H1 (cell line): ENCODE data around the gene SUMF1. TPM values are rescaled to one million over a fixed set of nuclear protein-coding genes. Genes with fewer than 3 reads are reported as not detected.

ENCODE experiments used
- CTCF ChIA-PET: fragments of 300-600 bp; sonication (Branson Sonifier 250); formaldehyde crosslinking; loops from one replicate; lab custom pipeline; 2021; ENCODE audit not compliant: partially characterized antibody; lab: Charles Lee
- POLR2A ChIA-PET: fragments of 300-600 bp; sonication (Branson Sonifier 250); formaldehyde crosslinking; loops from one replicate; lab custom pipeline; 2021; ENCODE audit warnings: inconsistent platforms; ENCODE audit not compliant: partially characterized antibody; lab: Charles Lee
- DNase-seq, 2 experiments: peaks; one replicate each; pipeline versions ENCODE4 v3.0.0 to v3.0.0-alpha.2; 2010 to 2022; ENCODE audit warnings: low spot score in 2 of 2, low read depth in 1 of 2, mixed read lengths in 1 of 2
- FAIRE-seq: peaks from 2 replicates; lab custom pipeline; 2011; peaks lifted over from hg19 to GRCh38; lab: Jason Lieb, UNC
- H2AFZ ChIP-seq: 2 replicates; pipeline ENCODE4 v1.8.1; 2012; ENCODE audit warnings: low read length, inconsistent platforms
- H2AK5ac ChIP-seq: 2 replicates; pipeline ENCODE4 v1.6.1; 2013; ENCODE audit warnings: low read depth, low read length
- H2BK120ac ChIP-seq: replicated peaks from 2 replicates; pipeline ENCODE3; 2013; ENCODE audit warnings: low read depth, low read length, inconsistent platforms
- H2BK12ac ChIP-seq: 2 replicates; pipeline ENCODE4 v1.6.1; 2013; ENCODE audit warnings: low read depth, low read length
- H2BK15ac ChIP-seq: 2 replicates; pipeline ENCODE4 v1.6.1; 2013; ENCODE audit warnings: low read length
- H2BK20ac ChIP-seq: 2 replicates; pipeline ENCODE4 v1.6.1; 2013; ENCODE audit warnings: low read length
- H2BK5ac ChIP-seq: 2 replicates; pipeline ENCODE4 v1.6.1; 2013; ENCODE audit warnings: low read depth, low read length
- H3K14ac ChIP-seq: 2 replicates; pipeline ENCODE4 v1.6.1; 2013; ENCODE audit warnings: inconsistent platforms; ENCODE audit not compliant: insufficient read length
- H3K18ac ChIP-seq: 2 replicates; pipeline ENCODE4 v1.6.1; 2013; ENCODE audit warnings: low read length; ENCODE audit errors: extremely low read depth
- H3K23ac ChIP-seq: 2 replicates; pipeline ENCODE4 v1.6.1; 2013; ENCODE audit warnings: inconsistent platforms; ENCODE audit not compliant: insufficient read length
- H3K23me2 ChIP-seq: 2 replicates; pipeline ENCODE4 v1.6.1; 2013; ENCODE audit warnings: low read depth, low read length
- H3K27ac ChIP-seq: 2 replicates; pipeline ENCODE4 v1.6.1; 2011; ENCODE audit warnings: low read depth, low read length, inconsistent platforms
- H3K27me3 ChIP-seq, 4 experiments: replicated peaks in 1 of 4; 1 replicate in 1 of 4; 2 replicates in 3 of 4; pipeline versions ENCODE4 v1.6.1 to v1.8.1; 2011 to 2013; ENCODE audit warnings: low read length in 3 of 4, mild to moderate bottlenecking in 3 of 4, inconsistent platforms in 2 of 4, mixed read lengths in 2 of 4, moderate library complexity in 1 of 4; ENCODE audit not compliant: control insufficient read depth in 3 of 4, insufficient read depth in 3 of 4; ENCODE audit errors: extremely low read depth in 1 of 4
- H3K36me3 ChIP-seq, 4 experiments: 2 replicates each; pipeline versions ENCODE4 v1.6.1 to v1.8.1; 2011 to 2013; ENCODE audit warnings: mild to moderate bottlenecking in 4 of 4, low read length in 3 of 4, moderate library complexity in 2 of 4, control low read depth in 1 of 4, inconsistent platforms in 1 of 4; ENCODE audit not compliant: insufficient read depth in 4 of 4, control insufficient read depth in 2 of 4
- H3K4ac ChIP-seq: replicated peaks from 2 replicates; pipeline ENCODE3; 2013; ENCODE audit warnings: low read length, low read depth, mixed read lengths, inconsistent platforms; ENCODE audit not compliant: insufficient read length
- H3K4me1 ChIP-seq, 4 experiments: replicated peaks in 1 of 4; 1 replicate in 1 of 4; 2 replicates in 3 of 4; pipeline versions ENCODE4 v1.6.1 to v1.8.1; 2011 to 2013; ENCODE audit warnings: low read length in 3 of 4, inconsistent platforms in 2 of 4, mixed read lengths in 1 of 4; ENCODE audit not compliant: insufficient read depth in 4 of 4, control insufficient read depth in 3 of 4
- H3K4me2 ChIP-seq, 2 experiments: 2 replicates each; pipeline versions ENCODE4 v1.6.1 to v1.8.1; 2011 to 2013; ENCODE audit warnings: low read depth in 2 of 2, low read length in 2 of 2, control low read depth in 1 of 2, inconsistent platforms in 1 of 2, mild to moderate bottlenecking in 1 of 2; ENCODE audit not compliant: insufficient read depth in 1 of 2
- H3K4me3 ChIP-seq, 4 experiments: fragments of 200-600, 300-600 bp in 1 of 4; sonication (generic), shearing (Covaris generic), sonication (Bioruptor Twin) in 1 of 4; 2 replicates each; pipeline versions ENCODE4 v1.5.1 to v1.8.1; 2011 to 2016; ENCODE audit warnings: low read length in 4 of 4, low read depth in 3 of 4, control low read depth in 2 of 4, inconsistent platforms in 2 of 4, mild to moderate bottlenecking in 2 of 4, mixed read lengths in 1 of 4, moderate library complexity in 1 of 4; ENCODE audit not compliant: insufficient read depth in 2 of 4; ENCODE audit errors: extremely low read depth in 1 of 4
- H3K56ac ChIP-seq: replicated peaks from 2 replicates; pipeline ENCODE3; 2013; ENCODE audit warnings: low read depth, mild to moderate bottlenecking, mixed read lengths, low read length, inconsistent platforms; ENCODE audit not compliant: insufficient read length
- H3K79me1 ChIP-seq: 2 replicates; pipeline ENCODE4 v1.6.1; 2013; ENCODE audit warnings: low read depth, low read length, control low read depth
- H3K79me2 ChIP-seq, 2 experiments: 2 replicates each; pipeline versions ENCODE4 v1.6.1 to v1.8.1; 2012 to 2013; ENCODE audit warnings: low read length in 2 of 2, mild to moderate bottlenecking in 2 of 2, inconsistent platforms in 1 of 2; ENCODE audit not compliant: insufficient read depth in 2 of 2, control insufficient read depth in 1 of 2
- H3K9ac ChIP-seq, 4 experiments: replicated peaks in 1 of 4; 1 replicate in 1 of 4; 2 replicates in 3 of 4; pipeline versions ENCODE4 v1.6.1 to v1.8.1; 2011 to 2013; ENCODE audit warnings: low read depth in 3 of 4, low read length in 3 of 4, control low read depth in 2 of 4, mild to moderate bottlenecking in 2 of 4, moderate library complexity in 2 of 4, inconsistent platforms in 1 of 4; ENCODE audit errors: extremely low read depth in 1 of 4
- H3K9me3 ChIP-seq, 2 experiments: 2 replicates each; pipeline versions ENCODE4 v1.6.1 to v1.8.1; 2012 to 2013; ENCODE audit warnings: mild to moderate bottlenecking in 2 of 2, moderate library complexity in 2 of 2, control low read depth in 1 of 2, inconsistent platforms in 1 of 2, low read depth in 1 of 2, low read length in 1 of 2, mixed read lengths in 1 of 2; ENCODE audit not compliant: insufficient read depth in 2 of 2
- H4K20me1 ChIP-seq, 2 experiments: replicated peaks in 1 of 2; 2 replicates each; pipeline versions ENCODE3 to v1.8.1; 2011 to 2013; ENCODE audit warnings: inconsistent platforms in 2 of 2, low read length in 2 of 2, mild to moderate bottlenecking in 1 of 2; ENCODE audit not compliant: insufficient read depth in 2 of 2, control insufficient read depth in 1 of 2
- H4K5ac ChIP-seq: 2 replicates; pipeline ENCODE4 v1.6.1; 2013; ENCODE audit warnings: low read length, low read depth, mixed read lengths, inconsistent platforms; ENCODE audit not compliant: insufficient read length
- H4K8ac ChIP-seq: 2 replicates; pipeline ENCODE4 v1.8.0; 2013; ENCODE audit warnings: mild to moderate bottlenecking, moderate library complexity, low read length, inconsistent platforms; ENCODE audit not compliant: insufficient read depth; ENCODE audit errors: extremely low read depth
- H4K91ac ChIP-seq: replicated peaks from 2 replicates; pipeline ENCODE3; 2013; ENCODE audit warnings: low read length, mixed read lengths, inconsistent platforms; ENCODE audit not compliant: insufficient read length
- CBX5 ChIP-seq: fragments of 300-800, 300-1000 bp; sonication (generic); IDR thresholded peaks from 2 replicates; pipeline ENCODE4 v1.7.1; 2016; ENCODE audit warnings: antibody characterized with exemption, low read length, low read depth
- CBX8 ChIP-seq: fragments of 300-800, 300-1000 bp; sonication (generic); IDR thresholded peaks from 2 replicates; pipeline ENCODE4 v1.7.1; 2016; ENCODE audit warnings: low read depth, low read length, borderline replicate concordance
- CEBPB ChIP-seq: IDR thresholded peaks from 2 replicates; pipeline ENCODE4 v1.6.1; 2012; ENCODE audit warnings: low read depth, low read length
- CTBP2 ChIP-seq: IDR thresholded peaks from 2 replicates; pipeline ENCODE4 v1.7.0; 2011; ENCODE audit warnings: borderline replicate concordance, mild to moderate bottlenecking, moderate library complexity, mixed read lengths, low read length; ENCODE audit not compliant: insufficient read depth, insufficient read length
- RXRA ChIP-seq: IDR thresholded peaks from 2 replicates; pipeline ENCODE4 v1.6.1; 2011; ENCODE audit warnings: low read depth, mild to moderate bottlenecking, low read length, moderate library complexity; ENCODE audit not compliant: insufficient read depth
- TBP ChIP-seq: IDR thresholded peaks from 2 replicates; pipeline ENCODE4 v1.6.1; 2011; ENCODE audit warnings: low read depth, low read length, improper control_type of control experiment
- WGBS, 2 experiments: shearing (Covaris generic) in 1 of 2; methylation state at CpG; one replicate each; pipeline versions ENCODE4 v1.1.6 to v1.1.7; 2013 to 2015; ENCODE audit warnings: low lambda C conversion rate in 2 of 2, mixed read lengths in 2 of 2, inconsistent platforms in 1 of 2, low coverage in 1 of 2, missing lambda C conversion rate in 1 of 2; ENCODE audit not compliant: insufficient replicate concordance in 2 of 2, insufficient coverage in 1 of 2, insufficient read length in 1 of 2; ENCODE audit errors: extremely low coverage in 1 of 2, missing lambda C conversion rate in 1 of 2; 5-methylcytosine and 5-hydroxymethylcytosine counted together
- polyA plus RNA-seq, 7 experiments: library from polyadenylated mRNA; depleted of rRNA in 3 of 7; stranded (reverse) in 5 of 7; unstranded in 2 of 7; fragments of >200 nt in 5 of 7; fragments of 200-250 nt in 2 of 7; gene quantifications; 1 replicate in 5 of 7; 2 replicates in 1 of 7; 4 replicates in 1 of 7; pipeline versions ENCODE4 v1.2.1 to v1.2.3, GENCODE V29; 2011 to 2013; ENCODE audit warnings: missing spikeins in 2 of 7, mixed read lengths in 2 of 7
- total RNA-seq: library from RNA; stranded (reverse); fragmentation: NEBNext Ultra II Directional; extraction: Animal tissue kit (Norgen Biotek cat#: 25700); gene quantifications from 2 replicates; pipeline ENCODE4 v1.2.1, GENCODE V29; 2021

The SUMF1 gene
- total and polyA plus RNA-seq, 2 of the 8 experiments (the other 6 are each of a cell fraction or from before 2014, with no cell fraction given): 12.5 to 15.0 TPM

DNA sequence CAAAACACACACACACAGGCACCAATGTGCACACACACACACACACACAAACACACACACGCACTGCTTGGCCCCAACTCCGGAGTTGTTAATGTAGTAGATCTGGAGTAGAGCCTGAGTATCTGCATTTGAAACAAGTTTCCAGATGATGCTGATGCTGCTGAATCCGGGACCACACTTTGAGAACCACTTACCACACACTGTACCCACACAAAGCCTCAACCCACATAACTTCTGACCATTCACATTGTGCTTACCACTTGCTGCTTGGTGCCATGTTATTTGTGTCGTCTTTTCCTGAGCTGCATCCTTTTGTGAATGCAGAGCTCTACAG lies 127.0 kb downstream of the SUMF1 start:
- ChIA-PET CTCF (interaction anchor here (0.6 to 2.8 kb wide), 5 partner anchors 11 to 294 kb away, joined by 4 to 7 read pairs (median 5); no protein-coding TSS in a partner anchor), POLR2A (interaction anchor here (1.0 kb wide), 1 partner anchor 10 kb away, joined by 3 read pairs; no protein-coding TSS in a partner anchor)
- Histone ChIP-seq H3K4me2 (no peak overlapping the region), H3K23ac (no peak overlapping the region), H3K79me2 (no peaks in the 10 kb centered on the region), H3K4ac (no peak overlapping the region), H3K23me2 (no peaks in the 10 kb centered on the region), H3K27ac (no peak overlapping the region), H4K20me1 (no peaks in the 10 kb centered on the region), H3K36me3 (no peaks in the 10 kb centered on the region), H3K56ac (no peak overlapping the region), H2BK20ac (no peak overlapping the region), H2AFZ (no peak overlapping the region), H2BK120ac (no peak overlapping the region), H3K9ac (no peak overlapping the region), H3K27me3 (no peaks in the 10 kb centered on the region), H2BK5ac (no peak overlapping the region), H2AK5ac (no peak overlapping the region), H3K9me3 (no peaks in the 10 kb centered on the region), H2BK15ac (no peak overlapping the region), H3K18ac (no peak overlapping the region), H3K79me1 (no peaks in the 10 kb centered on the region), H3K4me1 (peaks cover 0 to 10% (median 5%) of the 10 kb centered on the region in 4 experiments; a peak in 4 of 7 replicates), H2BK12ac (peak overlapping the region; percentile 2; the same call in 1 of the 2 replicates), H3K14ac (no peak overlapping the region), H4K8ac (no peak overlapping the region), H4K5ac (no peak overlapping the region), H3K4me3 (no peak overlapping the region), H4K91ac (no peak overlapping the region)
- FAIRE-seq: no peak
- 96% methylated on average over 4 of the region's 4 CpGs; no CpG with 5 or more reads in 1 of the 2 experiments for WGBS, 2 experiments
- no peak for DNase-seq
- TF ChIP-seq CBX8 (no peak), CEBPB (no peak), CTBP2 (no peak), TBP (no peak), RXRA (no peak), CBX5 (no peak)
